SK-N-SH (cell line): ENCODE data around the gene ZNF385A. TPM values are rescaled to one million over a fixed set of nuclear protein-coding genes. Genes with fewer than 3 reads are reported as not detected.

ENCODE experiments used
- CTCF ChIA-PET: fragments of 300-600, 350-600 bp; formaldehyde crosslinking; extraction: SDS; loops from one replicate; lab custom pipeline; 2021; lab: Yijun Ruan, JAX
- POLR2A ChIA-PET: fragments of 350-600 bp; sonication (Branson Sonifier 250); formaldehyde crosslinking; extraction: SDS; loops from one replicate; lab custom pipeline; 2020; ENCODE audit warnings: antibody characterized with exemption, inconsistent platforms; lab: Yijun Ruan, JAX
- DNase-seq: peaks from one replicate; pipeline ENCODE4 v3.0.0; 2012
- H2AFZ ChIP-seq: fragments of 200-600 bp; sonication (generic); 2 replicates; pipeline ENCODE4 v1.8.1; 2016; ENCODE audit warnings: antibody characterized with exemption, mild to moderate bottlenecking, low read depth
- H3F3A ChIP-seq: fragments of 200-600 bp; sonication (generic); replicated peaks from 2 replicates; pipeline ENCODE3; 2016; ENCODE audit warnings: antibody characterized with exemption, mild to moderate bottlenecking; ENCODE audit not compliant: insufficient read depth
- H3K27ac ChIP-seq, 2 experiments: fragments of 200-500 bp in 1 of 2; fragments of 200-600 bp in 1 of 2; sonication (Bioruptor generic) in 1 of 2; sonication (generic), shearing (Covaris generic) in 1 of 2; 2 replicates each; pipeline versions ENCODE4 v1.5.1 to v1.6.1; 2014 to 2016; ENCODE audit warnings: low read depth in 2 of 2, inconsistent platforms in 1 of 2, low read length in 1 of 2, mild to moderate bottlenecking in 1 of 2, mixed read lengths in 1 of 2
- H3K27me3 ChIP-seq: fragments of 200-600 bp; sonication (generic), shearing (Covaris generic); 2 replicates; pipeline ENCODE4 v1.6.1; 2016; ENCODE audit warnings: mixed run types; ENCODE audit not compliant: insufficient read depth
- H3K36me3 ChIP-seq, 2 experiments: fragments of 200-500 bp in 1 of 2; fragments of 200-600 bp in 1 of 2; sonication (Bioruptor generic) in 1 of 2; sonication (generic) in 1 of 2; replicated peaks in 1 of 2; 2 replicates each; pipeline versions ENCODE3 to v1.5.1; 2014 to 2016; ENCODE audit warnings: low read length in 1 of 2, mild to moderate bottlenecking in 1 of 2; ENCODE audit not compliant: insufficient read depth in 2 of 2, control insufficient read depth in 1 of 2
- H3K4me1 ChIP-seq, 2 experiments: fragments of 200-500 bp in 1 of 2; fragments of 200-600 bp in 1 of 2; sonication (Bioruptor generic) in 1 of 2; sonication (generic), shearing (Covaris generic) in 1 of 2; 2 replicates each; pipeline versions ENCODE4 v1.5.1 to v1.6.1; 2014 to 2016; ENCODE audit warnings: low read depth in 1 of 2, low read length in 1 of 2, mixed run types in 1 of 2; ENCODE audit not compliant: insufficient read depth in 2 of 2, control insufficient read depth in 1 of 2
- H3K4me2 ChIP-seq: fragments of 200-600 bp; sonication (generic), shearing (Covaris generic); 2 replicates; pipeline ENCODE4 v1.6.1; 2017; ENCODE audit warnings: mixed run types
- H3K4me3 ChIP-seq, 2 experiments: fragments of 200-500 bp in 1 of 2; fragments of 200-600 bp in 1 of 2; sonication (Bioruptor generic) in 1 of 2; sonication (generic), shearing (Covaris generic) in 1 of 2; 2 replicates each; pipeline versions ENCODE4 v1.5.1 to v1.8.1; 2014 to 2016; ENCODE audit warnings: low read depth in 2 of 2, inconsistent platforms in 1 of 2, low read length in 1 of 2, mild to moderate bottlenecking in 1 of 2, mixed read lengths in 1 of 2, moderate library complexity in 1 of 2
- H3K79me2 ChIP-seq: fragments of 200-600 bp; sonication (generic); 2 replicates; pipeline ENCODE4 v1.8.1; 2017; ENCODE audit warnings: mild to moderate bottlenecking; ENCODE audit not compliant: insufficient read depth
- H3K9ac ChIP-seq: fragments of 200-600 bp; sonication (generic); 2 replicates; pipeline ENCODE4 v1.6.1; 2017; ENCODE audit warnings: mixed run types
- H3K9me2 ChIP-seq: fragments of 200-600 bp; sonication (generic); 2 replicates; pipeline ENCODE4 v1.6.1; 2017; ENCODE audit warnings: mixed run types
- H3K9me3 ChIP-seq: fragments of 200-600 bp; sonication (generic); 2 replicates; pipeline ENCODE4 v1.6.1; 2017; ENCODE audit warnings: mixed run types, mild to moderate bottlenecking, moderate library complexity
- H4K20me1 ChIP-seq: fragments of 200-600 bp; sonication (generic); 2 replicates; pipeline ENCODE4 v1.6.1; 2017; ENCODE audit warnings: mild to moderate bottlenecking, mixed run types; ENCODE audit not compliant: insufficient read depth
- EP300 ChIP-seq, 2 experiments: IDR thresholded peaks; 2 replicates each; pipeline versions ENCODE4 v1.4.0 to v1.6.1; 2012; ENCODE audit warnings: borderline replicate concordance in 1 of 2, low read depth in 1 of 2, low read length in 1 of 2
- EZH2phosphoT487 ChIP-seq: fragments of 200-600 bp; sonication (generic); IDR thresholded peaks from 2 replicates; pipeline ENCODE4 v1.6.1; 2017; ENCODE audit warnings: low read depth, mixed run types, mild to moderate bottlenecking, antibody characterized with exemption, moderate library complexity, borderline replicate concordance
- FOXJ3 ChIP-seq: sonication (generic); formaldehyde crosslinking; IDR thresholded peaks from 2 replicates; pipeline ENCODE4 v1.5.1; 2020; ENCODE audit warnings: mild to moderate bottlenecking, missing genetic modification reagents
- FOXM1 ChIP-seq: IDR thresholded peaks from 2 replicates; pipeline ENCODE4 v1.4.0; 2012; ENCODE audit warnings: low read depth, mild to moderate bottlenecking
- GATA2 ChIP-seq: sonication (generic); formaldehyde crosslinking; IDR thresholded peaks from 2 replicates; pipeline ENCODE4 v1.5.0; 2020; ENCODE audit warnings: mild to moderate bottlenecking, missing genetic modification reagents
- JUND ChIP-seq: IDR thresholded peaks from 2 replicates; pipeline ENCODE4 v1.4.0; 2012
- NFIC ChIP-seq: IDR thresholded peaks from 2 replicates; pipeline ENCODE4 v1.4.0; 2012; ENCODE audit warnings: borderline replicate concordance
- NRF1 ChIP-seq: IDR thresholded peaks from 2 replicates; pipeline ENCODE4 v1.6.1; 2012; ENCODE audit warnings: low read depth, mild to moderate bottlenecking, low read length
- POLR2AphosphoS5 ChIP-seq: IDR thresholded peaks from 2 replicates; pipeline ENCODE4 v1.6.1; 2012; ENCODE audit warnings: low read depth, low read length
- RAD21 ChIP-seq: IDR thresholded peaks from 2 replicates; pipeline ENCODE4 v1.6.1; 2012; ENCODE audit warnings: mild to moderate bottlenecking, low read length
- RCOR1 ChIP-seq: fragments of 150-350 bp; IDR thresholded peaks from 2 replicates; pipeline ENCODE4 v1.6.1; 2017; ENCODE audit warnings: antibody characterized with exemption, low read length
- RFX5 ChIP-seq: IDR thresholded peaks from 2 replicates; pipeline ENCODE4 v1.6.1; 2012; ENCODE audit warnings: mild to moderate bottlenecking, improper control_type of control experiment, low read length
- RXRA ChIP-seq: IDR thresholded peaks from 2 replicates; pipeline ENCODE4 v1.4.0; 2012; ENCODE audit warnings: low read depth, mild to moderate bottlenecking, borderline replicate concordance
- SIN3A ChIP-seq: IDR thresholded peaks from 2 replicates; pipeline ENCODE4 v1.6.1; 2012; ENCODE audit warnings: low read depth, mild to moderate bottlenecking, low read length, moderate library complexity, borderline replicate concordance
- SMC3 ChIP-seq: IDR thresholded peaks from 2 replicates; pipeline ENCODE4 v1.6.1; 2012; ENCODE audit warnings: low read depth, low read length, improper control_type of control experiment
- TAF1 ChIP-seq: IDR thresholded peaks from 2 replicates; pipeline ENCODE4 v1.6.1; 2012; ENCODE audit warnings: low read depth, mild to moderate bottlenecking, low read length, moderate library complexity, borderline replicate concordance
- TCF12 ChIP-seq: IDR thresholded peaks from 2 replicates; pipeline ENCODE4 v1.4.0; 2012
- TEAD4 ChIP-seq: IDR thresholded peaks from 2 replicates; pipeline ENCODE4 v1.4.0; 2012; ENCODE audit warnings: mild to moderate bottlenecking, borderline replicate concordance; ENCODE audit not compliant: insufficient read depth
- YY1 ChIP-seq: IDR thresholded peaks from 2 replicates; pipeline ENCODE4 v1.4.0; 2012; ENCODE audit warnings: low read depth, mild to moderate bottlenecking
- WGBS: methylation state at CpG from one replicate; pipeline ENCODE4 v1.1.6; 2017; ENCODE audit warnings: low lambda C conversion rate; 5-methylcytosine and 5-hydroxymethylcytosine counted together
- polyA plus RNA-seq, 3 experiments: library from polyadenylated mRNA; depleted of rRNA; stranded (reverse); fragments of >200 nt; gene quantifications; 2 replicates each; pipeline ENCODE4 v1.2.3, GENCODE V29; 2012

ZNF385A gene
- polyA plus RNA-seq, 1 of the 3 experiments (the other 2 are of a cell fraction), result 2.6 TPM

DNA sequence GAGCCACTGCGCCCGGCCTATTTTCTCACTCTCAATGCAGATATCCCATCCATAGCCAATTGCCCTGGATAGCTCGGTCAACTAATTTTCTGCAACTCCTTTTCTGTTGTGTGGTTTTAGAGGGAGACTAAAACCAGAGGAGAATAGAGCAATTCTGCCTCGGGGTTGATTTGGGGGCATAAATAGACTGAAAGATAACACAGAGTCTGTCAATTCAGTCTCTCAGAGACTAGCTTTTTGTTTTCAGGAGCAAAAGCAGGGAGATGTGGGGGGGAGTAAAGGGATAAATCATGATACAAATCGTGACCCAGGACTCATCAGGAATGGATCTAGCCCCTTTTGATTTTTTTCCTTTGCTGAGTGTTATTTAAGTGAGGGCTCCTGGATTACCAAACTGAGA, 53.1 kb downstream of the ZNF385A start:
- Histone ChIP-seq H3K27ac (no peak overlapping the region), H3K79me2 (peaks cover 91% of the 10 kb centered on the region), H3K4me2 (no peak overlapping the region), H3K9ac (no peak overlapping the region), H3F3A (no peaks in the 10 kb centered on the region), H4K20me1 (0 out of 2 replicates have a peak, but pooled peaks cover 8% of the 10 kb centered on the region), H3K27me3 (no peaks in the 10 kb centered on the region), H3K4me1 (peaks cover 0 to 6% of the 10 kb centered on the region in 2 experiments; a peak in 2 of 4 replicates), H3K9me2 (no peaks in the 10 kb centered on the region), H2AFZ (no peak overlapping the region), H3K9me3 (no peaks in the 10 kb centered on the region), H3K4me3 (no peak overlapping the region), H3K36me3 (peaks cover 4 to 8% of the 10 kb centered on the region in 2 experiments)
- 77% methylated on average over 5 of the region's 5 CpGs for WGBS
- POLR2A ChIA-PET, result no interaction called here
- TF ChIP-seq FOXM1 (no peak), RFX5 (no peak), TAF1 (no peak), RCOR1 (no peak), GATA2 (no peak), POLR2AphosphoS5 (no peak), RXRA (no peak), NRF1 (no peak)
- CTCF ChIA-PET, result interaction anchor here (0.9 to 16.1 kb wide), 5 partner anchors 28 to 111 kb away, joined by 4 to 266 read pairs (median 5); no protein-coding TSS in a partner anchor
- no peak for DNase-seq

DNA sequence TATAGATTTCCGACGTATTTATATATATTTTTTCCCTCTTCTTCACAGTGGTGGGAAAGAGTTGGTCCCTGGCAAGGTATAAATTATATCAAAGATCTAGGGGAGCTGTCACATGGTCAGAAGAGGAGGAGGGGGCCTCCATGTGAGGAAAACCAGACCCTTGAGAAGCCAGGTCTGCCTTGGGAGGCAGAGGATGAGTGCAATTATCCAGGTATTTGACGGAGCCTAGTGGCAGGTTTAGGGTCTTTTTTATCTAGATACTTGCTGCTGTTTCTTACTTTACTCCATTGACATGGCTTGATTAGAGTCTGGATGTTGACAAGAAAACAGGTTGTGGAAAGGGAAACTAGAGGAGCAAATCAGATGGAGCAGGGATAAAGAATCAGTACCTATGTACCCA, 54.1 kb downstream of the ZNF385A start:
- peaks cover 0 to 9% of the 10 kb centered on the region in 2 experiments; a peak in 2 of 4 replicates for H3K4me1 ChIP-seq
- H3K27ac ChIP-seq, result no peak overlapping the region
- TF ChIP-seq TEAD4 (no peak), SIN3A (no peak), FOXJ3 (CRISPR knock-in tag) (no peak), TCF12 (no peak), NFIC (no peak), JUND (no peak), GATA2 (no peak), FOXM1 (no peak), EZH2phosphoT487 (no peak), RCOR1 (no peak), EP300 (IDR thresholded peaks at IDR 0.05; ENCODE audit: borderline replicate concordance in 1 of 2, low read depth in 1 of 2, low read length in 1 of 2) (no peak), RAD21 (no peak), YY1 (no peak), SMC3 (no peak)
- H4K20me1 ChIP-seq, result no peaks in the 10 kb centered on the region
- H3K79me2 ChIP-seq, result peaks cover 97% of the 10 kb centered on the region
- WGBS, result 95% methylated on average over 3 of the region's 3 CpGs
- no peak overlapping the region for H3K9ac ChIP-seq
- H2AFZ ChIP-seq, result no peak overlapping the region
- DNase-seq, result no peak
- H3F3A ChIP-seq, result peaks cover 2% of the 10 kb centered on the region
- H3K4me2 ChIP-seq, result no peak overlapping the region
- H3K9me2 ChIP-seq, result no peaks in the 10 kb centered on the region
- H3K9me3 ChIP-seq, result no peaks in the 10 kb centered on the region
- no peaks in the 10 kb centered on the region for H3K27me3 ChIP-seq
- H3K4me3 ChIP-seq, result no peak overlapping the region
- POLR2A ChIA-PET, result no interaction called here
- CTCF ChIA-PET, result interaction anchor here (0.9 to 16.1 kb wide), 6 partner anchors 11 to 116 kb away, joined by 3 to 266 read pairs (median 4); no protein-coding TSS in a partner anchor
- H3K36me3 ChIP-seq, result peaks cover 4 to 8% of the 10 kb centered on the region in 2 experiments
